Thoracic aorta (tissue), 2 donors: ENCODE measurements around the gene TMEM176A. TPM values are rescaled to one million over a fixed set of nuclear protein-coding genes. Genes with fewer than 3 reads are reported as not detected.

ENCODE experiments used
- ATAC-seq: fragments of 150-250 bp; one replicate; pipeline ENCODE4 v1.8.0; 2017; ENCODE audit warnings: low read depth; ENCODE audit not compliant: insufficient number of reproducible peaks, low FRiP score
- DNase-seq: peaks from one replicate; pipeline ENCODE4 v3.0.0-alpha.2; 2020; ENCODE audit warnings: low spot score
- H3K27ac ChIP-seq, 2 donors: fragments of 200-600 bp; sonication (generic); 1 replicate in 1 of 2; 2 replicates in 1 of 2; pipeline ENCODE4 v1.5.1; 2016; ENCODE audit warnings: mild to moderate bottlenecking in 2 of 2, moderate library complexity in 2 of 2
- H3K27me3 ChIP-seq: fragments of 200-600 bp; sonication (generic); replicated peaks from 2 replicates; pipeline ENCODE4 v1.6.0; 2016; ENCODE audit warnings: mild to moderate bottlenecking; ENCODE audit not compliant: insufficient read depth
- H3K36me3 ChIP-seq: fragments of 200-600 bp; sonication (generic); one replicate; pipeline ENCODE4 v1.5.1; 2016
- H3K4me1 ChIP-seq, 2 donors: fragments of 200-600 bp; sonication (generic); 1 replicate in 1 of 2; 2 replicates in 1 of 2; pipeline versions ENCODE4 v1.5.1 to v1.6.0; 2016; ENCODE audit warnings: low read depth in 2 of 2, mild to moderate bottlenecking in 1 of 2; ENCODE audit not compliant: control insufficient read depth in 1 of 2
- H3K4me3 ChIP-seq: fragments of 200-600 bp; sonication (generic); 2 replicates; pipeline ENCODE4 v1.5.1; 2016; ENCODE audit warnings: mild to moderate bottlenecking
- H3K9me3 ChIP-seq: fragments of 200-600 bp; sonication (generic); 2 replicates; pipeline ENCODE4 v1.5.1; 2016
- total RNA-seq, 2 donors: library from RNA; depleted of rRNA; stranded (reverse); fragments of >200 nt; gene quantifications; one replicate each; pipeline versions ENCODE4 v1.1.0 to v1.2.3, GENCODE V29; 2016
- TF ChIP-seq, protein P1 (sequence below): fragments of 200-600 bp; sonication (generic); IDR thresholded peaks from one replicate; pipeline ENCODE4 v1.5.1; 2019; ENCODE audit warnings: antibody characterized with exemption

The TMEM176A gene
- total RNA-seq, 2 donors from 2014 or later: 9.1 to 23.4 TPM

DNA sequence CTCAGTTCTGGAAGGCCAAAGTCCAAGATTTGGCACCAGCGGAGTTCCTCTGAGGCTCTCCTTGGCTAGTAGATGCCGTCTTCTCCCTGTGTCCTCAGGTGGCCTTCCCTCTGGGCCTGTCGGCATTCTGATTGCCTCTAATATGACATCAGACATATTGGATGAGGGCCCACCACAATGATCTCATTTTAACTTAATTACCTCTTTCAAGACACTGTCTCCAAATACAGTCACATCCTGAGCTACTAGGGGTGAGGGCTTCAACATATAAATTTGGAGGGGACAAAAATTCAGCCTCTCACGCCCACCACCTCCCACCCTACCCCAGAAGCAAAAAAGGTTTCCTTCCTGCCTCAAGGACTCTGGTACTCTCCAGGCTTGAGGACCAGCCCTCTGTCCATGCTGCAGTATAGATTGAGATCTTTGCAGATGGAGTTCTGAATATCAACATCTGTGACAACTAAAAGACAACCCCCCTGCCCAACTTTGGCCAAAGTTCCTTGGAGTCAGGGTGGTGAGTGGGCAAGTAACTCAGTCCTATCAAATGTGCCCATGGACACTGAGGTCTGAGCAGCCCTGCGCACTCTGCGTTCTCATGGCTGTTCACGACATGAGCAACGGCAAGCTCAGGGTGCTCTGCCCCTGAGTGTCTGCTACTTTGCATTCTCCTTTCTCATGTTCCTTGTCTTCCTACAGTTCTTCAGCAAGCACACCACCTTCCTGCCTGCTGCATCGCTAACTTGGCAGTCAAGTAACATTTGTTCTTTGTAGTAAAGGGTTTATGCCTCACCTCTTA is 11.9 kb upstream of the TMEM176A start:
- ATAC-seq (no peak), DNase-seq (no peak)
- H3K27me3 ChIP-seq: no peaks in the 10 kb centered on the region
- H3K27ac ChIP-seq: no peak overlapping the region
- H3K4me1 ChIP-seq: peaks cover 0 to 4% of the 10 kb centered on the region in 2 donors
- H3K4me3 ChIP-seq: no peak overlapping the region
- TF ChIP-seq, protein P1, sequence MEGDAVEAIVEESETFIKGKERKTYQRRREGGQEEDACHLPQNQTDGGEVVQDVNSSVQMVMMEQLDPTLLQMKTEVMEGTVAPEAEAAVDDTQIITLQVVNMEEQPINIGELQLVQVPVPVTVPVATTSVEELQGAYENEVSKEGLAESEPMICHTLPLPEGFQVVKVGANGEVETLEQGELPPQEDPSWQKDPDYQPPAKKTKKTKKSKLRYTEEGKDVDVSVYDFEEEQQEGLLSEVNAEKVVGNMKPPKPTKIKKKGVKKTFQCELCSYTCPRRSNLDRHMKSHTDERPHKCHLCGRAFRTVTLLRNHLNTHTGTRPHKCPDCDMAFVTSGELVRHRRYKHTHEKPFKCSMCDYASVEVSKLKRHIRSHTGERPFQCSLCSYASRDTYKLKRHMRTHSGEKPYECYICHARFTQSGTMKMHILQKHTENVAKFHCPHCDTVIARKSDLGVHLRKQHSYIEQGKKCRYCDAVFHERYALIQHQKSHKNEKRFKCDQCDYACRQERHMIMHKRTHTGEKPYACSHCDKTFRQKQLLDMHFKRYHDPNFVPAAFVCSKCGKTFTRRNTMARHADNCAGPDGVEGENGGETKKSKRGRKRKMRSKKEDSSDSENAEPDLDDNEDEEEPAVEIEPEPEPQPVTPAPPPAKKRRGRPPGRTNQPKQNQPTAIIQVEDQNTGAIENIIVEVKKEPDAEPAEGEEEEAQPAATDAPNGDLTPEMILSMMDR: no peak
- H3K36me3 ChIP-seq: no peaks in the 10 kb centered on the region
- no peaks in the 10 kb centered on the region for H3K9me3 ChIP-seq

DNA sequence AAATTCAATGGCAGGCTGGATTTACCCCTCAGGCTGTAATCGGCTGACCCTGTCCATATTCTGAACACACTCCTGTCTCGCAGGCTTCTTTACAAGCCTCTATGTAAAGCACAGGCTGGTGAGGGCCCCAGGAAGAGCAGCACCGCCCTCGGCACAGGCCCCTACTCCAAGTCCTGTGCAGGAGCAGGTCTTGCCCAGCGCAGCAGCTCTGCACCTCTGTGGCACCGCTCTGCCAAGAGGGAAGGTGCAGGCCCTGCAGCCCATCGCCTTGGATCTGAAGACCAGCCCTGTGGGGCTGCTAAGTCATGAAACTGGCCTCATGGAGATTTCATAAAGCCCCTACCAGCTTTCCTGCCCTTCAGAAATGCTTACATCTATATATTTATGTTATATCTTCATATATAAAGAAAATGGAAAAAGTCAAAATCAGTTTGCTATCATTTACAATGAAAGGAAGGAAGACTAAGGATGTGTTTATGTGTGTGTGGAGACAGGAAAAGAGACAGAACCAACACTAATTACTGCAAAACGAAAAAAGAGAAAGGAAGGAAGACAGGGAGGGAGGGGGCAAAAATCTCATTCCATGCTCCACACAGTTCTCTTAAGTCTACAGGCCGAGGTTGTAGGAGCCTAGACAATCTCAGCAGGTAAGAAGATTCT is 10.0 kb upstream of the TMEM176A start:
- peaks cover 0 to 4% of the 10 kb centered on the region in 2 donors for H3K4me1 ChIP-seq
- ATAC-seq (no peak), DNase-seq (no peak)
- H3K36me3 ChIP-seq: no peaks in the 10 kb centered on the region
- no peaks in the 10 kb centered on the region for H3K9me3 ChIP-seq
- no peak overlapping the region for H3K4me3 ChIP-seq
- H3K27ac ChIP-seq: no peak overlapping the region
- TF ChIP-seq, protein P1: no peak
- no peaks in the 10 kb centered on the region for H3K27me3 ChIP-seq

DNA sequence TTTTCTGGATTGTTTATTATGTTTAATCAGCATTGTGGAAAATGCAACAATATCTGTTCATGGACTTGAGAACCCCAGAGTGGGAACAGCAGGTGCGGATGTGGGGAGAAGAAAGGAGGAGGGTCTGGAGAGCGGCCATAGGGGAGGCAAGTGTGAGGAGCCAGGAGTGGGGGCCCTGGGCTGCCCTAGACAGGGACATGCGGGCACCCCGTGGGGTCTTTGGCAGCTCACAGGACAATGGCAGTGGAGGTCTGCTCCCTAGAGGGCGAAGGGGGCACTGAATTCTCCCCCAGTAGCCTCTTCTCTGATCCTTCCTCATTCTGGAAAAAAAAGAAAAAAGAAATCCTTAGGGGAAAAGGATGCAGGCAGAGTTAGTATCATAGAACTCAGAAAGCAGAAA is 9.3 kb upstream of the TMEM176A start:
- Histone ChIP-seq H3K4me1 (peaks cover 0 to 4% of the 10 kb centered on the region in 2 donors), H3K4me3 (no peak overlapping the region), H3K9me3 (no peaks in the 10 kb centered on the region), H3K36me3 (no peaks in the 10 kb centered on the region), H3K27ac (no peak overlapping the region), H3K27me3 (no peaks in the 10 kb centered on the region)
- ATAC-seq: no peak
- DNase-seq: no peak
- TF ChIP-seq, protein P1: no peak

DNA sequence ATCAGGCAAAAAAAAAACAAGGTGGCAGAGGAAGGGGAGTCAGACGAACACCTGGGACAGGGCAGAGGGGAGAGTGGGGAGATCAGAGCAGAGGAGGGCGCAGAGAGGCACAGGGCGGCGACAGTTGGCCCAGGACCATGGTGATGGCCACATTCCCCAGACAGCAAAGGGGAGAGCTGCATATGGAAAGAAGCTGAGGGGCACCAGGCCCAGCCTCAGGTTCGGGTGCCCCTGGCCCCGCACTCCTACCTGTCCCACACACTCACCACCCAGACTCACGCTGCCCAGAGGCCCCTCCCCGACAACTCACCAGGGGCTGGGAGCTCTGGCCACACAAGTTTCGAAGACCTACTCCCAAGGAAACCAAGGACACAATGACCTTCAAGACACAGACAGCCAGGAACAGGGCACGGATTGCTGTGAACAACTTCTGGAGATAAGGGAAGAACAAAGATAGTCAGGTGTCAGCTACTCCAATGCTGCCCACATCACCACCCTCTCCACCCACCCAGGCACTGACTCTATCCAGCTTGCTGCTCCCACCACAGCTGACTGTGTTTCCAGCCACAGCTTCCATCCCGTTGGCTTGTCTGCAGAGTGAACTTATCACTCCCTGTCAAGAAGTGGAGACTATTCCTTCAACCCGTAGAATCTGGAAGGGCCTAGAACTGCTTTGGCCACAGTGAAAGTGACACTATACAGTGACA is 8.7 kb upstream of the TMEM176A start:
- TF ChIP-seq, protein P1: no peak
- ATAC-seq (no peak), DNase-seq (no peak)
- Histone ChIP-seq H3K36me3 (no peaks in the 10 kb centered on the region), H3K27me3 (no peaks in the 10 kb centered on the region), H3K27ac (no peak overlapping the region), H3K4me3 (no peak overlapping the region), H3K9me3 (no peaks in the 10 kb centered on the region), H3K4me1 (peaks cover 0 to 4% of the 10 kb centered on the region in 2 donors)
